Panc1 (cell line): ENCODE measurements around the gene RORC. TPM values are rescaled to one million over a fixed set of nuclear protein-coding genes. Genes with fewer than 3 reads are reported as not detected.
A peak's percentile ranks its signal among the peaks of the same experiment; 100 is the strongest.
"Not testable (repeated sequence)": the region's sequence is repeated elsewhere in the genome, so short reads cannot be mapped to it uniquely, and the experiment has no call there.

ENCODE experiments used
- ATAC-seq: fragments of 200-7000 bp; cut with Tn5 transposase; 2 replicates; pipeline ENCODE4 v1.9.1; 2020; ENCODE audit warnings: mild to moderate bottlenecking, moderate library complexity
- BruUV-seq: library from RNA; stranded (reverse); fragments of 400-500 nt; replicated peaks from 2 replicates; lab custom pipeline; 2021; lab: Mats Ljungman, UMichigan
- CTCF ChIA-PET: fragments of 300-600 bp; sonication (Branson Sonifier 250); formaldehyde crosslinking; loops from one replicate; lab custom pipeline; 2022; ENCODE audit warnings: antibody characterized with exemption; lab: Charles Lee
- POLR2A ChIA-PET: fragments of 300-600 bp; sonication (Branson Sonifier 250); formaldehyde crosslinking; loops from one replicate; lab custom pipeline; 2022; ENCODE audit warnings: antibody characterized with exemption; lab: Charles Lee
- DNase-seq: peaks from one replicate; pipeline ENCODE4 v3.0.0-alpha.2; 2010; ENCODE audit warnings: low read depth, low spot score
- H3K27ac ChIP-seq: 2 replicates; pipeline ENCODE4 v1.5.1; 2011; ENCODE audit warnings: mild to moderate bottlenecking, low read length, inconsistent platforms
- H3K27me3 ChIP-seq: fragments of 200-500 bp; sonication (Bioruptor generic); 2 replicates; pipeline ENCODE4 v1.6.0; 2014; ENCODE audit warnings: low read length, inconsistent platforms; ENCODE audit not compliant: control insufficient read depth, insufficient read depth
- H3K36me3 ChIP-seq: fragments of 200-500 bp; sonication (Bioruptor generic); 2 replicates; pipeline ENCODE4 v1.5.1; 2014; ENCODE audit warnings: inconsistent platforms, mild to moderate bottlenecking, low read length, moderate library complexity; ENCODE audit not compliant: control insufficient read depth, insufficient read depth
- H3K4me1 ChIP-seq: 2 replicates; pipeline ENCODE4 v1.5.1; 2011; ENCODE audit warnings: inconsistent platforms, mild to moderate bottlenecking, low read length, moderate library complexity; ENCODE audit not compliant: control insufficient read depth, insufficient read depth
- H3K4me3 ChIP-seq, 2 experiments: 2 replicates each; pipeline ENCODE4 v1.5.1; 2011 to 2012; ENCODE audit warnings: low read depth in 2 of 2, low read length in 2 of 2, mild to moderate bottlenecking in 2 of 2, inconsistent platforms in 1 of 2, moderate library complexity in 1 of 2
- H3K9me3 ChIP-seq: fragments of 200-500 bp; sonication (Bioruptor generic); 2 replicates; pipeline ENCODE4 v1.5.1; 2014; ENCODE audit warnings: low read depth, mild to moderate bottlenecking, inconsistent platforms, low read length, moderate library complexity; ENCODE audit not compliant: control insufficient read depth, insufficient read depth
- CTCF ChIP-seq: fragments of 450-650 bp; IDR thresholded peaks from 2 replicates; pipeline ENCODE4 v1.5.1; 2017; ENCODE audit warnings: mild to moderate bottlenecking
- POLR2AphosphoS5 ChIP-seq: IDR thresholded peaks from 2 replicates; pipeline ENCODE4 v1.6.1; 2012; ENCODE audit warnings: mild to moderate bottlenecking, low read depth, low read length, moderate library complexity
- REST ChIP-seq, 2 experiments: IDR thresholded peaks; 2 replicates each; pipeline ENCODE4 v1.6.1; 2011 to 2012; ENCODE audit warnings: low read depth in 2 of 2, control low read depth in 1 of 2, low read length in 1 of 2, mild to moderate bottlenecking in 1 of 2, moderate library complexity in 1 of 2; ENCODE audit not compliant: insufficient read depth in 1 of 2
- SIN3A ChIP-seq: IDR thresholded peaks from 2 replicates; pipeline ENCODE4 v1.6.1; 2012; ENCODE audit warnings: low read depth, mild to moderate bottlenecking, low read length, moderate library complexity, borderline replicate concordance; ENCODE audit not compliant: insufficient read depth
- TCF7L2 ChIP-seq: IDR thresholded peaks from 2 replicates; pipeline ENCODE4 v1.6.1; 2011; ENCODE audit warnings: mild to moderate bottlenecking, low read depth, low read length, inconsistent platforms
- in situ Hi-C: cut with HindIII; loops from 2 replicates; pipeline ENCODE4 v1.10.0; 2016; ENCODE audit warnings: low sequenced_read_pairs, low pct_unique_long_range_greater_than_20kb
- intact Hi-C: fragments of 100-400 bp; cut with micrococcal nuclease; formaldehyde crosslinking; loops from one replicate; pipeline ENCODE4 v1.10.0; 2022; ENCODE audit not compliant: unreplicated experiment
- total RNA-seq: library from RNA; stranded (reverse); gene quantifications from one replicate; pipeline ENCODE4 v1.2.1, GENCODE V29; 2021; ENCODE audit not compliant: unreplicated experiment

Gene RORC
- total RNA-seq, 1 experiment from 2014 or later = not detected

GRCh38 chr1:151768351-151769066, 63.1 kb downstream of the RORC start:
- H3K4me3 ChIP-seq, H3K27ac ChIP-seq, DNase-seq, POLR2A ChIA-PET, H3K9me3 ChIP-seq, in situ Hi-C loops, BruUV-seq, intact Hi-C loops, H3K27me3 ChIP-seq, H3K36me3 ChIP-seq, H3K4me1 ChIP-seq, CTCF ChIA-PET, ATAC-seq: not testable (repeated sequence)

GRCh38 chr1:151763990-151764389, 67.6 kb downstream of the RORC start:
- ChIA-PET POLR2A (interaction anchor here (0.6 to 0.7 kb wide), 2 partner anchors 24 to 144 kb away, joined by 3 to 10 read pairs; no protein-coding TSS in a partner anchor), CTCF (no interaction called here)
- DNase-seq (no peak), ATAC-seq (no peak)
- Histone ChIP-seq H3K27ac (peak overlapping the region; percentile 99), H3K27me3 (no peaks in the 10 kb centered on the region), H3K36me3 (peaks cover 22% of the 10 kb centered on the region), H3K4me1 (peaks cover 13% of the 10 kb centered on the region), H3K4me3 (peak overlapping the region; percentile 78 to 85), H3K9me3 (no peaks in the 10 kb centered on the region)
- intact Hi-C loops (loop anchor here (2.0 kb wide), 2 partner anchors 19 to 73 kb away; no protein-coding TSS in a partner anchor), in situ Hi-C loops (no loop called here)
- TF ChIP-seq POLR2AphosphoS5 = no peak
- no peak for TF ChIP-seq CTCF
- TF ChIP-seq REST (IDR thresholded peaks at IDR 0.05; ENCODE audit: insufficient read depth in 1 of 2, low read depth in 2 of 2, low read length in 1 of 2) = no peak
- TF ChIP-seq SIN3A = no peak
- TF ChIP-seq TCF7L2 = no peak
- BruUV-seq = TSS peak; percentile 94
